DMS114 treated with DMSO at 0.1 percent for 48 hours (cell line): ENCODE results near the gene APELA.
"Not testable (repeated sequence)": the region's sequence is repeated elsewhere in the genome, so short reads cannot be mapped to it uniquely, and the experiment has no call there.

ENCODE experiments used
- DNase-seq: peaks from one replicate; lab custom pipeline; 2025; ENCODE audit not compliant: unreplicated experiment; lab: John Stamatoyannopoulos, UW

The APELA gene, protein sequence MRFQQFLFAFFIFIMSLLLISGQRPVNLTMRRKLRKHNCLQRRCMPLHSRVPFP

DNA sequence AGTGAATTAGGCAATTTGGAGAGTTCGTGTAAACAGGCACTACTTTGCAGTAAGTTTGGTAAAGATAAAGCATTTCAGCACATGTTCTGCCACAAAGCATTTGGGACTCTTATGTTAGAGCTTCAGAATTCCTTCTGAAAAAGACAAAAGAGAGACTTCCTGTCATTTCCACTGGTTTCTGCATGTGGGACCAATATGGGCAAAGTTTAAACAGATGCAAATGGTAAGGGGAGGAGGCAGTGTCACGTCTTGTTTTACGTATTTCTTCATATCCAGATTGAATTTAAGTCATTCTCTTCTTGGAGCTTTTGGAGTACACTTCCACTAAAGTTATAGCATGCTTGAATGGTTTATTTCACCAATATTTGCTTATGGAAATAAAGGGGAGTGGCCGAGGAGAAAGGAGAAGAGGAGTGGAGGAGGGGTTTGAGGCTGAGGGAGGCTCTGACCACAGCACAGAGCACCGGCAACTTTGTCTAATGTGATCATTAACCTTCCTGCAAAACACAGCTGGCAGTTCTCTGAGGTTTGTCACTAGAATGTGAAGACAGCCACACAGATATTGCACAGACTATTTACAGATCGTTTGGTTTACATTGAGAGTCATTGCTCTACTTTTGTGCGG is at the start of gene APELA:
TSS of gene APELA (plus strand) at position 479 of the 625 bp plus-strand sequence. CDS start 154 bp downstream, outside the sequence.
- DNase-seq, result no peak

DNA sequence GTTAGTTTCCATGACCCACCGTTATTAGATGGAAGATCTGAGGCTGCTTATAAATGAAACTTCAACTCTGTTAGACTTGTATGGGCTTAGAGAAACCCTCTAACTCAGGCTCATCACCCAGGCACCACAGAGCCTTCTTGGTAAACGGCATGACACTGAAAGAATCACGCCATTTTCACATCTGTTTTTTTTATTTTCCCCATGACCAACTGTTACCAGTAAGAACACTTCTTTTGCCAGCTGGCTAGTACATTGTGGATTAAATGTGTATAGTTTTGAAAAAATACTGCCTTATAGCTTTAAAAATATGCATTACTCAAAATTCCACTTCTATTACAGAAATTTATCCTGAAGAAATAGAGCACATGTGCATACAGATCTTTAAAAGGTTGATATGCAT is 48.0 kb upstream of the APELA start:
- DNase-seq, result no peak

DNA sequence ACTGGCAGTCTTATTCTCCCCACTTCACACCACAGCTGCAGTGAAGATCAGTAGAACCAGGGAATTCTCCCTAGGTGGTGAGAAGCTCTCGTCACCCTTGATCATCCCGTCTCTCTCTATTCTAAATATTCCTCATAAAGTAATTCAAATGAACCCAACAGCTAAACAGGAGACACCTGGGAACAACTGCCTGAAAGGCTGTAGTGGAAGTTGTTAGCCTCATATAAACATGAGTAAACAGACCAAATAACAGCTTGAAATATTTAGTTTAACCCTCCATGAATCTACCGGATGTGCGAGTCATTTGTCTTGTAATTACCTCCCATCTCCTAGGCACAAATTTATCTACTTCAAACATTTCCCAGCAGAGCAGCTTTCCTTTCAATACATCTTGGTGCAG is 30.4 kb upstream of the APELA start:
- DNase-seq, result no peak

DNA sequence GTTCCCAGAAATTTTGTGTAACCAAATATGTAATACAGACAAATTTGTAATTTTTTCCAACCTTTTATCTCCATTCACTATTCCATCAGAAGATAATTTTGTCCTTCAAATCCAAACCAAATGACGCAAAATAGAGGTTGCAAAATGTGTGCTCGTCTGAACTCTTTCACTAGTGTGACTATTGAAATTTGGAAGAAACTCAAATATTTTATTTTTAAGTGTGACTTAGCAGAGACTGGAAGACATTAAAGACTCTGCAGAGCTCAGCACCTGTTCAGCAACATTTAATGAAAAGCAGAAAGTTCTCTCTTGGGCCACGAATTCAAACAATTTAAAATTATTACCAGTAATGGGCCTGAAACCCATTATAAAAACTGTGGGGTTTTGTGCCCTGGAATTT is 30.0 kb upstream of the APELA start:
- no peak for DNase-seq

DNA sequence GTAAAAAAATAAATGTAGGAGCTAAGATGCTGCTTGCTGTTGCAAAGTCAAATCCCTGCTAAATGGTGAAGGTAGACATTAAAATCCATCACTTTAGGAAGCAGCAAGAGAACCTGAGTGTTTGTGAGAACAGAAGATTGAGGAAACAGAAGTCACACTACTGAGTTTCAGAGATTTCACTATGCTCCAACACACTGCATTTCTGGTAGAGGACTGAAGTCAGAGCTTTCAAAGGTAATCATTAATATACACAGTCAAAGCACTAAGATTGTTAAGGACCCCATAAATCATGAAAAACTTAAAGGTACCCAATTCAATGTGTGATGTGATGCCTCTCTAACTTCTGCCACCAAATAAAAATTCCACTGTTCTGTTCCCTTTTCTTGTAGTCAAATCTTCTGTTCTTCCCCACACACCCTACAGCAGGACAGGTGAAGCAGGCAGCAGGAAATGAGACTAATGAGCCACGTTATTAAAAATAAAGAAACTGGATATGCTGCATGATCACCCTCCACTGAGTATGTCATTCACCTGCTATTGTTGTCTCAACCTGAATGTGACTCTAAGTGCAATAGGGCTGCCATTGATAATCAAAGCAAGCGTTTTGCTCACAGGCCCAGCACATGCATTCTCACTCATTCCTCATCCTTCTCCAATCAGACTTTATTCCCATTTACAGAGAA is 28.9 kb upstream of the APELA start:
- DNase-seq, result no peak

DNA sequence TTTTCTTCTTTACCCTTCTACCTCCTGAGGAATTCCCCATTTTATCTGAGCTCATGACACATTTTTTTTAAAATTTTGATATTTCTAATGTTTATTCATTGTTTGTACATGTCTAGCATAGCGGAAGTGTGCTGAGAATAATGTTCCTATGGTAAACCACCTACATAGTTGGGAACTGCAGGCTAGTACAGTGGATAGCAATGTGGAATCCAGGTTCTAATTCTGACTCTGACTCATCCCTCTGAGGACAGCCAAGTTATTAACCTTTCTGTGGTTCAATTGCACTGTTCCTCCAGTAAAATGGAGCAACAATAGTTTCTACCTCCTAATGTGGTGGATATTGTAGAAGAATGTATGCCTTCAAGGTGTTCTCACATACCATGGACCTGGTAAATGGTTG is 20.6 kb upstream of the APELA start:
- DNase-seq, result no peak

DNA sequence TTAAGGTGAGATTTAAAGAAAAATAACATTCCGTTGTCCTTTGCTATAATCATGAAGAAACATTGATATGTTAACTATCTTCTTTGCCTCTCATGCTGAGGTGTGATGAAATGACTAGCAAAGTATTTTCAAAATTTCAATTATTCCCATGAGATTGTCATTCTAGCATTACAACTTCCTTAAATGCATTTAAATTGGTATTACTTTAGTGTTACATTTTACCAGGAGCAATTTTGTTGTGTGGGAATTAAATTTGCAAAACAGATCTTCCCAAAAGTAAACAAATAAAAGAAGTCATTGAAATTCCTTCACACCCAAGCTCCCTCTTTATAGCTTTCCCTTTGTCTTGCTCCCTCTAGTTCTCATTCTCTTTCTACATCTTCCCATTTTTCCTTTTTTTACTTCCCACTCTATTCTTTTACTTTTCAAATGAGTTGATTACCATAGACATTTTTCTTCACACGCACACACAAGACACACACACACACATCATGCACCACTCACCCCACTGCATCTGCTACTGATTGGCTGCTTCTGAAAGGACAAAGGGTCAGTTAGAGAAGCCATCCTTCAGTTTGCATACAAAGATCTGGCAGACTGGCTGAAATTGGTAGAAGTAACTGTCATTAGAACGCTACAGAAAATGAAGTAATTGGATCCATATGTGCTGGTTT is 10.0 kb upstream of the APELA start:
- DNase-seq, result no peak

DNA sequence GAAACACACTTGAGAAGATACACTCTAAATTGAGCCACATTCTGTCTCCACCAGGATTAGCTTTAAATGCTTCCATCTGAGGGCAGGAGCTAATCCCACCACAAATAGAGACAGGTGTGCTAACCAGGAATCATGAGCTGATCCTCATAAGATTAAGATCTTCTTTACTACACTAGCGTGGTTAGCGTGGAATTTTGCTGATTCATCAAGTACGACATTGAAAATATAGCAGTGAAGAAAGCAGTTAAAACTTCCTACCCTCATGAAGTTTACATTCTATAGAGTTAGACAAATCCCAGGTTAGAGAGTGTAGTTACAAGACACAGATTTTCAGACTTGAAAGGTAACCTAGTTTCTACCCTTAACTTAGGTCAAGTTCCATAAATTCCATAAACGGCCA is 5.3 kb upstream of the APELA start:
- no peak for DNase-seq

DNA sequence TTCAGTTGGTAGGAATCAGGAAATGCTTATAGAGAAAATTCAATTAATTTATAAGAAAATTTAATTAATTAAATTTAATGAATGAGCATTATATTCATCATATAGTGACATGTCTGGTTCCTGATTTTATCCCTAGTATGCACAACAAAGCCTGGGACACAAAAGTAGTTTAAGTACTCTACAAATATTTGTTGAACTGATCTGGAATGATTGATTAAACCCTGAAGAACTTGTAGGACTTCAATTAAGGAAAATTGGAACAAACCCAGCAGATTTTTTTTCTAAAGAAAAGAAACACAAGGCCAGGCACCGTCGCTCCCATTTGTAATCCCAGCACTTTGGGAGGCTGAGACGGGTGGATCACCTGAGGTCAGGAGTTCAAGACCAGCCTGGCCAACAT is 4.5 kb upstream of the APELA start:
- no peak for DNase-seq

DNA sequence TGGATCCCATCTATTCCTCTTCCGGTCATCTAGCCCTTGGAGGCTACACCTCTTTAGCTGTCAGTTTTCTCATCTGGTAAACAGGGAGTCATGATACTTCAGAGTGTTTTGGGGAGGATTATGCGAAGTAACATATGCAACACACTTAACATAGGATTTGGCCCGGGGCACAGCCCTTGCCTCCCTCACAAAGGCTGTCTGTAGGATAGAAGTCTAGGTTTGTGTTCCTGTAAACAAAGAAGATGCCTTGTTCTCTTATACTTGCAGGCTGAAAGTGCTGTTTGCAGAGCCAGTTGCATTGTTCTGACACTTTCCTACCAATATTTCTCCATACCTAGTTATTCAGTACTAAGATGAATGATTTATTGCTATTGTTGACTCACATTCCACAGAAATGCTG is 2.2 kb upstream of the APELA start:
- DNase-seq, result no peak

DNA sequence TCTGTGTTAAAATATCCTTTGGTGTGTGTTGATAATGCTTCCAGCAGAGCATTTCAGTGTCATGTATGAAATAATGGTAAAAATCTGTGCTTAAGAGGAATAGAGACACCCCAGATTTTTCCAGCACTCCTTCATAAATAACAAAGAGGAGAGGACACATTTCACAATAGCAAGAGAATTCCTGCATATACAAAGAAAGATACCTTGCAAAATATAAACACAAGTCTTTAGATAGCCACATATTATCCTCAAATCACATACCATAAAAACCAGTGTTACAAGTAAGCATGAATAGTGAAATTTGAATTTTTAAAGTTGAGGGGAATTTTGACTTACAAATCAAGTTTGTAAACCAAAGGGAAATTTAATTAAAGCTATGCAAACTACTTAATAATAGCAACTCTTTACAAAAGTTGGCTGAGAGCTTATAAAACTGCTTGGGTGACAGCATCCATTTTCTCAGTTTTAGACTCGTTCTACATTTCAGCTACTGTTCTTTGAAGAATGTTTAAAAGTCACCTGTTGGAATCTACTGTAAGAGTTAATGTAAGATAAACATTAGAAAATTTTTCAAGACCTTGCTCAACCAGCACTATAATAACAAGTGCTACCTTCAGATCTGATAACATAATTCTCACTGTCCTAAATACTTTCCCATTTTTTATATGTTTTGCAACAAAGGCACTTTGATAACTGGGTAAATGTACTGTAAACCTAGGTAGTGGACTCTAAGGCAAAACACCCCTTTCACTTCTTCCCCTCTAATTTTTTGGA is 3.7 kb downstream of the APELA start:
- no peak for DNase-seq

DNA sequence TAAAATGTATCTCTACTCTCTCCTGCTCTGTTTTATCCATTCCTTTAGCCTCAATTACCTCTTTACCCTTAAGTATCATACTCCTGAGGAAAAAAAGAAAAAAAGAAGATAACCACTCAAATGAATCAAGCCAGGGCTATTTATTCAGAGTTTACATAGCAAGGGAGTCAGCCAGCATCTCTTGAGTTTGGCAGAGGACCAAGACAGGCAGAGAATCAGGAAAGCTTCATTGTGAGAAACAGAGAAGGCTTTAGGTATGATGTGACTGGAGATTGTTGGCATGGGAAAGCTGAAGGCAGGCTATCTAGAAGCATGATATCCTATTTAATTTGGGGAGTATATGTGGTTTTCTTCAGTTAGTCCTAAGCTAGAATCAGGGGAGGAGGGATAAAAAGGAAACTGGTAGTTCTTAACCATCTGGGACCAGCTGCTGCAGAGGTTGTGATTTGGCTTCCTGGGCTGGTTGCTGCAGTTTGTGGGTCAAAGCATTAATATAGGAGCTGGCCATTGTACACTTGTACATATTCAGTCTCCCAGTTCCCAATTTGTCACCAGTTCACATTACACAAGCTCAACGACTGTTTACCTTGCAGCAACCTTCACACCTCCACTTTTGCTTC is 11.2 kb downstream of the APELA start:
- no peak for DNase-seq

DNA sequence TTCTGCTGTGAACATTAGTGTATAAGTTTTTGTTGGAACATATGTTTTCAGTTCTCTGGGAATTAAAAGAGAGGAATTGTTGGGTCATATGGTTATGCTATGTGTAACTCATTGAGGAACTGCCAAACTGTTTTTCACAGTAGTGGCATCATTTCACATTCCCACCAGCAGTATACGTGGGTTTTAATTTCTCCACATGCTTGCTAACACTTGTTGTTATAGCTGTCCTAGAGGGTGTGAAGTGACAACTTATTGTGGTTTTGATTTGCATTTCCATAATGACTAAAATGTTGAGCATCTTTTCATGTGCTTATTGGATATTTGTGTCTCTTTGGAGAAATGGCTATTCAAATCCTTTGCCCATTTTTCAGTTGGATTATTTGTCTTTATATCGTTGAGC is 13.7 kb downstream of the APELA start:
- no peak for DNase-seq

DNA sequence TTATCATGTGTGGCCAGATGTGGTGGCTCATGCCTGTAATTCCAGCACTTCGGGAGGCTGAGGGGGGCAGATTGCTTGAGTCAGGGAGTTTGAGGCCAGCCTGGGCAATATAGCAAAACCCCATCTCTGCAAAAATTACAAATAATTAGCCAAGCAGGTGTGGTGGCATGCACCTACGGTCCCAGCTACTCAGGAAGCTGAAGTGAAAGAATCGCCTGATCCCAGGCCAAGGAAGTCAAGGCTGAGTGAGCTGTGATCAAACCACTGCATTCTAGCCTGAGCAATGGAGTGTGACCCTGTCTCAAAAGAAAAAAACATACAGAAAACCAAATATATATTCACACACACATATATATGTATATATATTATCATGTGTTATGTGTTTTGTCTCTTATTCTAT is 15.0 kb downstream of the APELA start:
- no peak for DNase-seq

DNA sequence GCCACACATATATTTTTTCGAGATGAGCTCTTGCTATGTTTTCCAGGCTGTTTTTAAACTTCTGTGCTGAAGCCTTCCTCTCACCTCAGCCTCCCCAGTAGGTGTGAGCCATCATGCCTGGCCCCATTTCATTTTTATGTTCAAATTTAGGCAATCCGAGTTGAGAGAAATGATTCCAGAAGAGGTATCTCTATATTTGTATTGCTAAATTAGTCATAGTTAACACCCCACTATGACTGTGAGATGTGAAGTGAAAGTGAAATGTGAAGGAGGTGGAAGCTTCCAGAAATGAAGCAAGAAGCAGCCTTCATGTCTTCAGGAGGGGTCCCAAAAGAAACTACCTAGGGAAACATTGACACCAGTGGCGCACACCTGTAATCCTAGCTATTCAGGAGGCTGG is 17.7 kb downstream of the APELA start:
- no peak for DNase-seq

DNA sequence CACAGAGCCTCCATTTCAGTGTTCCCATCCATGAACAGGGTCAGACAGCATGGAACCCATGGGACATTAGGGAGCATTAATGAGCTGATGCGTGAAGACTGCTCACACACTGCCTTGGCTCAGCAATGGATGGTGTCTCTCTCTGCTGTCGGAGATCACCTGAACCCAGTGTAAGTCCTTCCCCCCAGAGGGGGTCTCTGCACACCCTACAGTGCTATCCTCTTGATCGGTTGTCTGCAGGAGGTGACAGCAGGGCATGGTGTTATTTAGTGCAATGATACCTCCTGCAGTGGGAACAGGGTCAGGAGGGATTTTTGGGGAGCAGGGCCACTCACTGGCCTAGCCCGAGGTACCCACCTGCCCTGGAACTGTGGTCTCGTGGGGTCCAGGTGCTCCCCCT is 25.6 kb downstream of the APELA start:
- no peak for DNase-seq

DNA sequence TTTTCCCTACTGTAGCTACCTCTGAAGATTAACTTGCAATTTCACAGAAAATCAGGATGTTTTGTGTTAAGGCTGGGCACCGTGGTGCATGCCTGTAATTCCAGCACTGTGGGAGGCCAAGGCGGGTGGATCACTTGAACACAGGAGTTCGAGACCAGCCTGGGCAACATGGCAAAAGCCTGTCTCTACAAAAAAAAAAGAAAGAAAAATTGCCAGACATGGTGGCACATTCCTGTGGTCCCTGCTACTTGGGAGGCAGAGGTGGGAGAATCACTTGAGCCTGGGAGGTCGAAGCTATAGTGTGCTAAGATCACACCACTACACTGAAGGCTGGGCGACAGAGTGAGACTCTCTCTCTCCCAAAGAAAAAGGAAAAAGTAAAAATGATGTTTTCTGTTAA is 27.4 kb downstream of the APELA start:
- no peak for DNase-seq

DNA sequence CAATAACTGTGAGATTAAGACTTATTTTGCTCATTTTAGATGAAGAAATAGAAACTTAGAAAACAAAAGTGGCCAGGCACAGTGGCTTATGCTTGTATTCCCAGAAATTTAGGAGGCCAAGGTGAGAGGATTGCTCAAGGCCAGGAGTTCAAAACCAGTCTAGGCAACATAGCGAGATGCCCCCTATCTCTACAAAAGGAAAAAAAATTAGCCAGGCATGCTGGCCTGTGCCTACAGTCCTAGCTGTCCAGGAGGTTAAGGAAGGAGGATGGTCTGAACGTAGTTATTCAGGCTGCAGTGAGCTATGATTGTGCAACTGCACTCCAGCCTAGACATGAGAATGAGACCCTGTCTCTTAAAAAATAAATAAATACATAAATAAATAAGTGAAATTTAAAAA is 28.0 kb downstream of the APELA start:
- DNase-seq, result no peak

DNA sequence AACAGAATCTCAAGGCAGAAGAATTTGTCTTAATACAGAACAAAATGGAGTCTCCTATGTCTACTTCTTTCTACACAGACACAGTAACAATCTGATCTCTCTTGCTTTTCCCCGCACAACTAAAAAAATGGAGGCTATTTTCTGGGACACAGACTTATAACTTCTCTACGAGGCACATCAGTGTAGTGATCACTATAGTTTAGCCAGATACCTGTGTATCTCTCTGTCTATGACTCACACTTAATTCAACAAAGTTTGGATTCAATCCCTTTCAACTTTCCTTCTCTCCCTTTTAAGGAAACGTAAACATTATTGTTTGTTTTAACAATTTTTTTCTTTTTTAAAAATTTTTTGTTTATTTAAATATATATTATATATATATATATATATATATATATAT is 29.4 kb downstream of the APELA start:
- no peak for DNase-seq

DNA sequence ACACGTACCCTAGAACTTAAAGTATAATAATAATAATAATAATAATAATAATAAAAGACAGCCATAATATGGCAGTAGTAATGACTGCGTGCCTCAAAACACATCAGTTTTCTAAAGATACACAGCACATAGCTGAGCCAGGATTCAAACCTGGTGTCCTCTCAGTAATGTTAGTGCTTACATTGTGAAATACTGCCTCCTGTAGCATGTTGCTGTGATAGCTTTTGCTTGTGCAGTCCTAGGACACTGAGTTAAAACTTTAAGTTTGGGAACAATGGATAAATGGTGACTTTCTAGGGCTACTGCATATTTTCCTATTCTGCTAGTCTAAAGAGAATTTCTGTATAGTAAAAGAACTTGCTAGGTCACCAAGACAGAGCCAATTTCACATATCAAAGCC is 36.5 kb downstream of the APELA start:
- not testable (repeated sequence) for DNase-seq

DNA sequence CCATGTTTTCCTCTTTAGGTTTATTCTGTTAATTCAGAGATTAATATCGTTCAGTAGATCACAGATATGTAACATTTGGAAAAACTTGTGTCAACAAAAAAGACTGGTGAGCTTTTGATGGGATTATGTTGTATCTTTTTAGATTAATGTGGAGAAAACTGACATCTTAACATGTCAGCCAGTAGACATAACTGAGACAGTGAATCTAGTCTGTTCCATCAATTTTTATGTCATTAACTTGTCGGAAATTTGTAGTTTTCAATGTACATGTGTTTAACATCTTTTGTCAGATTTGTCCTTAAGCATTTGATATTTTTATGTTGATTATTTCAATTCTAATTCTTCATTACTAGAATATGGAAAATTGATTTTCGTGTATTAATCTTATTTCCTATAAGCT is 42.0 kb downstream of the APELA start:
- DNase-seq, result no peak
